ENCODE results near the gene GRM8.

Gene GRM8

DNA sequence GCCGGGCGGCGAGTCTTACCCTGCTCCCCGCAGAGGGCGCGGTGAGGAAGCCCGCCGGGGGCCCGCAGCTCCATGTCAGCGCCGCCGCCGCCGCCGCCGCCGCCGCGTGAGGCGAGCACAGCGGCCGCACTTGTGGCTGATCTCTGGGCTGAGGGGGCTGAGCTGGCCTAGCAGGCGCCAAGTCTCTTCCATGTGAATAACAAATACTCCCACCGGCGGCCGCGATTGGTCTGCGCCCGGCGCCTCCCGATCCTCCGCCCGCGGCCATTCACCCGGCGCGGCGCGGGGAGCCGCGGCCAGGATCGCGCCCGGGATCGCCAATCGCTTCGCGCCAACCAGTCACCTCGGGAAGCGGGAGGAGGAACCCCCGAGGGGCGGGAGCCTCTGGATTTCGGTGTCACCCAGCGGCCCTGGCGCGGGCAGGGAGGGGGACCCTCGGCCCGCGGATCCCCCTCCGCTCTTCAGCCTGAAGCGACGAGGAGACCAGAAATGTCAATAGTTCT is at the start of gene GRM8:
Gene GRM8, minus strand, starts transcription at position 164 of the 503 bp plus-strand sequence.
- no peak for TF ChIP-seq CTCF (IDR thresholded peaks at IDR 0.05; ENCODE audit: extremely low read depth, missing control alignments)
- DNase-seq (ENCODE audit: low spot score), result peak; percentile 52

GRCh38 chr7:127290801-127291361 is 38.1 kb upstream of the GRM8 start:
- no peak for DNase-seq (ENCODE audit: low spot score)
- no peak for TF ChIP-seq CTCF (IDR thresholded peaks at IDR 0.05; ENCODE audit: extremely low read depth, missing control alignments)

DNA sequence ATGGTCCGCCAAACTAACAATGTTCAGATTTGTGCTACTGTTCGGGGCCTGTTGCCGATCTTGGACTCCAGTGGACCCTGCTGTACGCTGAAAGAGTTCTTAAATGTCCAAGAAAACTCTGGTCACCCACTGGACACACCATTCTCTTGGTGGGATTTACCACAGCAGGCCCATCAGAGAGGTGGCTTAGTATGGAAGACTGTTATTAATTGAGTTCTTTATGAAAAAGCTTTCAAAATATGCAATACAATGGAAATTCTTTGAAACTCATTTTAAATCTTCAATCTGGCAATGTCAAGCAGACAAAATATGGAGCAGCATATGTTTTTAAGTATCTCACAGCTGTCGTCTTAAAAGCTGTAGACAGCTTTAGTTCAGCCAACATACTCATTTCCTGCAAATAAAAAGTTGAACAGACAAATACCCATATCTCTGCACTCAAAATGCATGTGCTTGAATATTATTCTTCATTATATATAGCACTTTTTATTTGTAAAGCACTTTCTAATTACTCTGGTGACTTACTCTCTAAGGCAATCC is 37.4 kb upstream of the GRM8 start:
- no peak for DNase-seq (ENCODE audit: low spot score)
- TF ChIP-seq CTCF (IDR thresholded peaks at IDR 0.05; ENCODE audit: extremely low read depth, missing control alignments), result no peak

- no peak for TF ChIP-seq CTCF (IDR thresholded peaks at IDR 0.05; ENCODE audit: extremely low read depth, missing control alignments)
- no peak for DNase-seq (ENCODE audit: low spot score)
These were observed 34.4 kb upstream of the GRM8 start for GRCh38 chr7:127287133-127287532.

DNA sequence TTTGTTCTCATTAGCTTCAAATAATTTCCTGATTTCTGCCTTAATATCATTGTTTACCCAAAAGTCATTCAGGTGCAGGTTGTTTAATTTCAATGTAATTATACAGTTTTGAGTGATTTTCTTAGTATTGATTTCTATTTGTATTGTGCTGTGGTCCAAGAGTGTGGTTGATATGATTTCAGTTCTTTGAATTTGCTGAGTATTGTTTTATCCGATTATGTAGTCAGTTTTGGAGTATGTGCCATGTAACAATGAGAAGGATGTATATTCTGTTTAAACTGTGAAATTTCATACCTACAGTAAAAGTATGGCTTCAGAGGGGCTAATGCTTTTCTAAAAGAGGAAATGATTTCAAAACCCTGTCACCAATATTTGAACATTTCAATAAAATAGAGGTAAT is 17.4 kb upstream of the GRM8 start:
- TF ChIP-seq CTCF (IDR thresholded peaks at IDR 0.05; ENCODE audit: extremely low read depth, missing control alignments), result no peak
- no peak for DNase-seq (ENCODE audit: low spot score)

DNA sequence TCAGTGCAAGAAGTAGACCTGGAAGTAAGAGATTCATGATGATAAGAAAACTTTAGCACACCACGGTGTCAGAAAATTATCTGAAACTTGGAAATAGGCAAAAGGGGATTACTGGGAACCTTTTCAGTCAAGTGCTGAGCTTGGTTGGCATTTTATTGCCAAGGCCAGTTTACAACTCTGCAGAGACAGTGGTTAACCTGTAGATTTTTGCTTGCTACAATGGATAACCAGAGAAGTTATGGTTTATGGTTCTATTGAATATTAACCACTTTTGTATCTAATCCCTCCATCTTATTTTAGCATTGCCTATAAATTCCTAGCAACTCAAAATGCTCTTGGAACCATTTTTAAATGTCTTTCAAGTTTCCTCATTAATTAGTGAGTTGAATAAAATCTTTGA is 13.3 kb upstream of the GRM8 start:
- no peak for TF ChIP-seq CTCF (IDR thresholded peaks at IDR 0.05; ENCODE audit: extremely low read depth, missing control alignments)
- no peak for DNase-seq (ENCODE audit: low spot score)

DNA sequence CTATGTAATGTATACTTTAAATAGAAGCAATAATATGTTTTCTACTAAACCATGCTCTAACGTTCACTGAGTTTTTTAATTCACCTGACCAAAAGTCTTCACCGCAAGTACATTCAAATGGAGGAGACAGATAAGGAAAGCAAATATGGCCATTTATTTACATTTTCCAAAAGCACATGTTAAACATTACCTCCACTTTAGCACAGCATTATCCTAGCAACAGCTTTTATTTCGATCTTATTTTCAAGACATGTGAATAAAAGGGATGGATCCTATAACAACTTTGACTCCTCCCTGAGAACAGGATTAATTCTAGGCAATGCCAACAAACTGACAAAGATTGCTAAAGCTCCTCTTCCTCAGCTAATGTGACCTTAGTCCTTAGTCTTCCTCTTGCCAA is 11.5 kb upstream of the GRM8 start:
- TF ChIP-seq CTCF (IDR thresholded peaks at IDR 0.05; ENCODE audit: extremely low read depth, missing control alignments), result no peak

More for the DNA sequence above, 11.5 kb upstream of the GRM8 start:
- no peak for DNase-seq (ENCODE audit: low spot score)
